K562 (cell line): ENCODE results near the gene ABHD16A. TPM values are rescaled to one million over a fixed set of nuclear protein-coding genes. Genes with fewer than 3 reads are reported as not detected.

ENCODE experiments used
- ADNP ChIP-seq: fragments of 200-800 bp; sonication (Bioruptor generic); IDR thresholded peaks from 2 replicates; pipeline ENCODE4 v1.6.1; 2016; ENCODE audit warnings: missing genetic modification characterization, missing compliant biosample characterization
- ATF4 ChIP-seq: fragments of 450-650 bp; formaldehyde crosslinking; IDR thresholded peaks from 2 replicates; pipeline ENCODE4 v1.4.0; 2022; ENCODE audit warnings: mild to moderate bottlenecking, moderate library complexity
- CREB1 ChIP-seq, 2 experiments: sonication (generic) in 1 of 2; formaldehyde crosslinking in 1 of 2; IDR thresholded peaks; 2 replicates each; pipeline versions ENCODE4 v1.6.1 to v1.8.0; 2012 to 2022; ENCODE audit warnings: inconsistent platforms in 1 of 2, mild to moderate bottlenecking in 1 of 2, missing genetic modification reagents in 1 of 2, moderate library complexity in 1 of 2
- CREB3 ChIP-seq: fragments of 450-650 bp; conservative IDR thresholded peaks from 2 replicates; pipeline ENCODE4 v1.6.1; 2016; ENCODE audit warnings: missing genetic modification characterization, low read depth, mild to moderate bottlenecking, missing compliant biosample characterization, moderate library complexity
- FOXM1 ChIP-seq, 2 experiments: fragments of 450-650 bp in 1 of 2; sonication (generic) in 1 of 2; formaldehyde crosslinking in 1 of 2; IDR thresholded peaks; 2 replicates each; pipeline versions ENCODE4 v1.6.1 to v1.9.0; 2017 to 2022; ENCODE audit warnings: low read depth in 2 of 2, mild to moderate bottlenecking in 2 of 2, missing genetic modification reagents in 1 of 2, moderate library complexity in 1 of 2
- HDGF ChIP-seq: fragments of 450-650 bp; IDR thresholded peaks from 2 replicates; pipeline ENCODE4 v1.6.1; 2016
- HMGXB4 ChIP-seq: sonication (generic); formaldehyde crosslinking; IDR thresholded peaks from 2 replicates; pipeline ENCODE4 v1.8.1; 2023; ENCODE audit warnings: mild to moderate bottlenecking, missing genetic modification reagents
- JUND ChIP-seq, 2 experiments: IDR thresholded peaks; 2 replicates in 1 of 2; 3 replicates in 1 of 2; pipeline ENCODE4 v1.6.1; 2011; ENCODE audit warnings: borderline replicate concordance in 2 of 2, low read depth in 2 of 2, low read length in 2 of 2, improper control_type of control experiment in 1 of 2, missing biosample characterization in 1 of 2, missing genetic modification characterization in 1 of 2, missing genetic modification reagents in 1 of 2
- MEIS2 ChIP-seq: fragments of 450-650 bp; IDR thresholded peaks from 2 replicates; pipeline ENCODE4 v1.6.1; 2014; ENCODE audit warnings: mild to moderate bottlenecking; ENCODE audit not compliant: partially characterized antibody
- PHB2 ChIP-seq: fragments of 450-650 bp; IDR thresholded peaks from 2 replicates; pipeline ENCODE4 v1.6.1; 2017; ENCODE audit warnings: low read depth
- RBBP5 ChIP-seq: fragments of 200-600 bp; sonication (generic); IDR thresholded peaks from 2 replicates; pipeline ENCODE4 v1.6.1; 2012; ENCODE audit warnings: borderline replicate concordance, mild to moderate bottlenecking, low read length, control low read depth, inconsistent platforms; ENCODE audit not compliant: insufficient read depth, poor library complexity, severe bottlenecking
- SNIP1 ChIP-seq: fragments of 450-650 bp; IDR thresholded peaks from 2 replicates; pipeline ENCODE4 v1.7.1; 2017; ENCODE audit warnings: low read depth, mild to moderate bottlenecking
- SNRNP70 ChIP-seq: fragments of 200-400 bp; formaldehyde crosslinking; optimal IDR thresholded peaks from 2 replicates; pipeline ENCODE3; 2017; ENCODE audit warnings: low read depth, low read length
- SP1 ChIP-seq: sonication (generic); formaldehyde crosslinking; IDR thresholded peaks from 2 replicates; pipeline ENCODE4 v1.8.1; 2022; ENCODE audit warnings: mild to moderate bottlenecking, missing genetic modification reagents
- TEAD4 ChIP-seq, 2 experiments: sonication (generic) in 1 of 2; formaldehyde crosslinking in 1 of 2; IDR thresholded peaks; 2 replicates each; pipeline versions ENCODE4 v1.6.1 to v1.8.0; 2012 to 2022; ENCODE audit warnings: borderline replicate concordance in 1 of 2, inconsistent platforms in 1 of 2, low read length in 1 of 2, mild to moderate bottlenecking in 1 of 2, missing genetic modification reagents in 1 of 2
- ZBED1 ChIP-seq: IDR thresholded peaks from 2 replicates; pipeline ENCODE4 v1.6.1; 2014
- ZBTB5 ChIP-seq: fragments of 450-650 bp; IDR thresholded peaks from 2 replicates; pipeline ENCODE4 v1.6.1; 2017; ENCODE audit warnings: antibody characterized with exemption
- ZNF232 ChIP-seq: sonication (generic); formaldehyde crosslinking; IDR thresholded peaks from 2 replicates; pipeline ENCODE4 v1.8.0; 2022; ENCODE audit warnings: mild to moderate bottlenecking, missing genetic modification reagents
- ZNF507 ChIP-seq: conservative IDR thresholded peaks from 2 replicates; pipeline ENCODE4 v1.6.1; 2017; ENCODE audit warnings: missing genetic modification characterization, missing compliant biosample characterization
- ZNF764 ChIP-seq: fragments of 250-450 bp; sonication (Bioruptor Pico); IDR thresholded peaks from 2 replicates; pipeline ENCODE4 v1.4.0; 2020; ENCODE audit warnings: low read depth, mild to moderate bottlenecking, moderate library complexity
- polyA plus RNA-seq, 8 experiments: library from polyadenylated mRNA; depleted of rRNA in 4 of 8; stranded (reverse) in 5 of 8; unstranded in 3 of 8; fragments of >200 nt; fragmentation: Nextera tagmentation in 2 of 8; fragmentation: Illumina TruSeq in 1 of 8; extraction: Ambion mirVana in 2 of 8; extraction: Trizol in 1 of 8; gene quantifications; 2 replicates each; pipeline versions ENCODE4 v1.2.1 to v1.2.3, GENCODE V29; 2011 to 2014; ENCODE audit warnings: inconsistent platforms in 1 of 8, missing spikeins in 1 of 8
- total RNA-seq, 7 experiments: library from RNA; depleted of rRNA in 6 of 7; stranded (reverse); fragments of >200 nt in 6 of 7; fragmentation: Illumina TruSeq in 2 of 7; extraction: Trizol in 2 of 7; gene quantifications; 2 replicates each; pipeline versions ENCODE4 v1.2.1 to v1.2.3, GENCODE V29; 2011 to 2021; ENCODE audit warnings: low replicate concordance in 1 of 7

Gene ABHD16A
- total and polyA plus RNA-seq, 9 of the 15 experiments (the other 6 are each of a cell fraction or from before 2014, with no cell fraction given), result 25.8 to 120 (median 81.6) TPM

GRCh38 chr6:31727034-31727716 lies 24.1 kb upstream of the ABHD16A start (continued):
- TF ChIP-seq HMGXB4 (CRISPR knock-in tag) (no peak), ATF4 (CRISPR knock-in tag) (peak; percentile 30; the same call in 1 of the 2 replicates), FOXM1 (IDR thresholded peaks at IDR 0.05; ENCODE audit: low read depth) (no peak), FOXM1 (CRISPR knock-in tag; IDR thresholded peaks at IDR 0.05; ENCODE audit: low read depth) (0 out of 2 replicates have a peak, but pooled peaks have one; percentile 40), ZNF232 (CRISPR knock-in tag) (no peak), JUND (IDR thresholded peaks at IDR 0.05; ENCODE audit: borderline replicate concordance, low read depth, low read length) (peak; percentile 22; the same call in 1 of the 2 replicates), JUND (tag; IDR thresholded peaks at IDR 0.05; ENCODE audit: borderline replicate concordance, low read depth, low read length) (peak; percentile 72; the same call in 2 of the 3 replicates), PHB2 (0 out of 2 replicates have a peak, but pooled peaks have one; percentile 5), RBBP5 (peak; percentile 64), ZNF507 (no peak), TEAD4 (IDR thresholded peaks at IDR 0.05; ENCODE audit: low read length) (0 out of 2 replicates have a peak, but pooled peaks have one; percentile 9), TEAD4 (CRISPR knock-in tag; IDR thresholded peaks at IDR 0.05; ENCODE audit: borderline replicate concordance) (no peak), SNIP1 (no peak), ADNP (tag) (no peak), ZBED1 (peak; percentile 62; the same call in 1 of the 2 replicates), ZNF764 (CRISPR knock-in tag) (0 out of 2 replicates have a peak, but pooled peaks have one; percentile 47), HDGF (peak; percentile 62; the same call in 1 of the 2 replicates), MEIS2 (peak; percentile 94), CREB1 (IDR thresholded peaks at IDR 0.05) (peak; percentile 50; the same call in 1 of the 2 replicates), CREB1 (CRISPR knock-in tag; IDR thresholded peaks at IDR 0.05) (no peak), CREB3 (tag) (peak; percentile 71), SNRNP70 (peak; percentile 27), ZBTB5 (peak; percentile 40; the same call in 1 of the 2 replicates), SP1 (CRISPR knock-in tag) (no peak; the same call in 1 of the 2 replicates)
